PFSK-1 (cell line): ENCODE measurements around the gene C1orf35.

Experiments used
- FOXP2 ChIP-seq: optimal IDR thresholded peaks from 2 replicates; pipeline ENCODE3; 2011; ENCODE audit warnings: borderline replicate concordance, control low read depth, inconsistent platforms; ENCODE audit not compliant: insufficient read depth; ENCODE audit errors: extremely low read length, extremely low read depth
- SIN3A ChIP-seq: IDR thresholded peaks from 2 replicates; pipeline ENCODE4 v1.6.1; 2012; ENCODE audit warnings: mild to moderate bottlenecking, low read length, moderate library complexity, borderline replicate concordance; ENCODE audit not compliant: insufficient read depth
- TAF1 ChIP-seq: IDR thresholded peaks from 2 replicates; pipeline ENCODE4 v1.6.1; 2012; ENCODE audit warnings: low read length, control low read depth, borderline replicate concordance; ENCODE audit not compliant: insufficient read depth

- TF ChIP-seq TAF1 (no peak), SIN3A (no peak), FOXP2 (no peak)
Measured at GRCh38 chr1:228131766-228132165, 28.6 kb upstream of the C1orf35 start.
